ENCODE data around the gene EPB41.
"Not testable (repeated sequence)": the region's sequence is repeated elsewhere in the genome, so short reads cannot be mapped to it uniquely, and the experiment has no call there.

EPB41 gene

GRCh38 chr1:28914228-28915030 is at the start of gene EPB41:
EPB41 (plus strand) TSS chr1:28914569; CDS start chr1:28987438, 72,869 bp downstream.
- peak; percentile 87 for DNase-seq

DNA sequence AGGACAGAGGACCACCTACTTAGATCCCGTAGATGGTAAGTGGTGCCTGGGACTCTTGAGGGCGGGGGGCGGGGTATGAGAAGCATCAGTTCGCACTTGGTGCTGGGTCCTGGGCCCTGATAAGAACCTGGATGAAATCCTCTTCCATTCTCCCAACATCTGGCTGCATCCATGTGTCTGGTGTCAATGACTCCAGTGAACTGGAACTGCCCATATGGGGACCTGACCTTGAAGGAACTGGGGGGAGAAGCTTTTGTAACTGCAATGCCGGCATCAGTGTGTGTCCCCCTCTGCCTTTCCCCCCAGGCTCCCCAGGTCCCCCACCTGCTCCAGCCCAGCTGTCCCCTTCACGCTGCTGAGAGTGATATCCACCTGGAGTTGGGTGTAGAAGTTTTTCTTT is 49.7 kb upstream of the EPB41 start:
- DNase-seq: no peak

- no peak for DNase-seq
Observed at GRCh38 chr1:28865997-28866650, 48.2 kb upstream of the EPB41 start.

GRCh38 chr1:28867850-28868249 is 46.5 kb upstream of the EPB41 start:
- no peak for DNase-seq

DNA sequence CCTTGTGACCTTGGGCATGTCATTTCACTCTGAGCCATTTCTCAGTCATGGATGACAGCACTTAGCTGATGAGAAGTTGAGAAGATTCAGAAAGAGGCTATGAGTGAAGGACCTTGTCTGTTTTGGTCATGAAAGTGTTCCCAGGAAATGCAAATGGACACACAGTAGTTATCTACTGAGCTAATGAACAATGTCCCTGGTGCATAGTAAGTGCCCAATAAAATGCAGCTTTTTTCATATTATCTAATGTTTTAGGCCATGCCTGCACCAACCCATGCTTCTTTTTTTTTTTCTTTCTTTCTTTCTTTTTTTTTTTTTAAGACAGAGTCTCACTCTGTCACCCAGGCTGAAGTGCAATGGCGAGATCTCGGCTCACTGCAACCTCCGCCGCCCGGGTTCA is 44.4 kb upstream of the EPB41 start:
- no peak for DNase-seq

DNA sequence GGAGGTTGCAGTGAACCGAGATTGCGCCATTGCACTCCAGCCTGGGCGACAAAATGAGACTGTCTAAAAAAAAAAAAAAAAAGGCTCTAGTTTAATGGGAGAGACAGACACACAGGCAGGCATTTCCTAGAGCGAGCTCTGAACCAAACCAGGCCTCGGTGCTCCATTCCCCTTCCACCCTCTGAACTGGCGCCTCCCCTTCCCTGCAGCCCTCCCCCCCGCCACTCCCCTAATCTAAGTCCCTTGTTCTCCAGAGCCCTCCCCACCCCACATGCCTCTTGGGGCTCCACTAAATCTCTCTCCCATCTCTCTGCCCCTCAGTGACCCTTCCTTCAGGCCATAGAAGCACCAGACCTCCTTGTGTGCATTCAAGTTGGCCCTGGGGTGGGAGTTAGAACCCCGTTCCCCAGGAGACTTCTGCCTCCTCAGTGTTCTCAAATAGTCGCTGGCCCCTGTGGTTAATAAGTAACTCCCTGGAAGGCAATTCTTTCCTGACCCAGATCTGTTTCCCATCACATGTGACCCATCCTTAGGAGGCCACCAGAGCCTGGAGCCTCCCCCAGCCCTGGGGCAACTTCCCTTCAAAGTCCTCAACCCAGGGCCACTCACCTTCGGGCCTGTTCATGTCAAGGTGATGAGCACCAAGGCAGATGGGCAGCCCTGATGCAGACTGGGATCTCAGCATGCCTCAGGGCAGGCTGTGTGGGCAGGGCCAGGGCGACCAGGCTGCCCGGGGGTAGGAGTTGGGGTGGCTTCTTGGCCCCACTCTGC is 42.6 kb upstream of the EPB41 start:
- no peak for DNase-seq

GRCh38 chr1:28875134-28875533 is 39.2 kb upstream of the EPB41 start:
- DNase-seq: not testable (repeated sequence)

DNA sequence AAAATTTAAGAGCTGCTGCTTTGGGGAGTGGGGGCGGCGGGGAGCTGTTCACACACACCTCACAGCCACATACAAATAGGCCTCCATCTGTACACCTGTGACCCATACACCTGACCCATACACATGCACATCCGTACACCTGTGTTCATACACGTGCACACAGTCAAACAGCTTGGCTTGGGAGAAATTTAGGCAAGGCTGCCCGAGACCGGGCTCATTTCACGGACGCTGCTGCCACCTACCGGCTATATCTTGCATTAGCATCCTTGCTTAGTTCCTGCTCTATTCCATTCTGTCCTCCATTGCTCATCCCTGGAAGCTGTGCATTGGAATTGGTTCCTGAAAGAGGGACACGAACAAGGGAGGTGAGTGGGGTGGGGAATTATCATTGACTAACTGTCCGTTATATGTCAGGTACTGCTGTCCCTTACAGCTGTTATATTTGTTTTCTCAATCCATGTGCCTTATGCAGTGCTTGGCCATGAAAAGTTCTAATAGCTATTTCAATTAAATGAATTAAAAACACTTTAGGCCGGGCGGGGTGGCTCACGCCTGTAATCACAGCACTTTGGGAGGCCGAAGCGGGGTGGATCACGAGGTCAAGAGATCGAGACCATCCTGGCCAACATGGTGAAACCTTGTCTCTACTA is 37.1 kb upstream of the EPB41 start:
- peak; percentile 62 for DNase-seq

DNA sequence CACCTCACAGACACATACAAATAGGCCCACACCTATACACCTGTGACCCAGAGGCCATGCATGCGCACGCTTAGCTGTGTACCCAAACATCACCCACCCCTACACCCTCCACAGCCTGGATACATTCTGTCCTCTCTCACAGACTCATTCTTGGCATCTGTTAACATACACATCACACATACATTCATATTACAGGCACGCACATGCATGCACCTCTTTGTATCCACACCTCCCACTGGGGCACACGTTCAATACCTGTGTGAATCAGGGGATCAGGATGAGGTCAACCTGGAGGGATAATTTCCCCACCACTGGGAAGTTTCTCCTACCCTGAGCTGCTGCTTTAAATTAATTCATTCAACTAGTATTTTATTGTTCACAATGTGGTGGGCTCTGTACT is 35.6 kb upstream of the EPB41 start:
- no peak for DNase-seq

- DNase-seq: peak; percentile 69
Observed at GRCh38 chr1:28882009-28882628, 32.2 kb upstream of the EPB41 start.

DNA sequence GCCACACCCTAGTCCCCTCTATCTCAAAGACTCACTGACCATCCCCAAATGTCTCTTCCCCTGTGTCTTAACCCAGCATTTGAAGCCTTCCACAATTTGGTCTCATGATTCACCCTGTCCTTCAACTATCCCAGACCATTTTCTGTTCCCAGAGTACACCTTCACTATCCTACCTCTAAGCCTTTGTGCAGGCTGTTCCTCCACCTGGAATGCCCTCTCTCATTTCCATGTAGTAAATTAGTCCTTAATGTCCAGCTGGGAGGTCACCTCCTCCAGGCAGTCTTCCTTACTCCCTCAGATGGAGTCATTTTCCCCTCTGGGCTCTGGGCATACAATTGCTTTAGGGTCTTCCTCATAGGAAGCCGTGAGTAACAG is 31.1 kb upstream of the EPB41 start:
- no peak for DNase-seq

GRCh38 chr1:28885472-28885877 is 28.9 kb upstream of the EPB41 start:
- no peak for DNase-seq

DNA sequence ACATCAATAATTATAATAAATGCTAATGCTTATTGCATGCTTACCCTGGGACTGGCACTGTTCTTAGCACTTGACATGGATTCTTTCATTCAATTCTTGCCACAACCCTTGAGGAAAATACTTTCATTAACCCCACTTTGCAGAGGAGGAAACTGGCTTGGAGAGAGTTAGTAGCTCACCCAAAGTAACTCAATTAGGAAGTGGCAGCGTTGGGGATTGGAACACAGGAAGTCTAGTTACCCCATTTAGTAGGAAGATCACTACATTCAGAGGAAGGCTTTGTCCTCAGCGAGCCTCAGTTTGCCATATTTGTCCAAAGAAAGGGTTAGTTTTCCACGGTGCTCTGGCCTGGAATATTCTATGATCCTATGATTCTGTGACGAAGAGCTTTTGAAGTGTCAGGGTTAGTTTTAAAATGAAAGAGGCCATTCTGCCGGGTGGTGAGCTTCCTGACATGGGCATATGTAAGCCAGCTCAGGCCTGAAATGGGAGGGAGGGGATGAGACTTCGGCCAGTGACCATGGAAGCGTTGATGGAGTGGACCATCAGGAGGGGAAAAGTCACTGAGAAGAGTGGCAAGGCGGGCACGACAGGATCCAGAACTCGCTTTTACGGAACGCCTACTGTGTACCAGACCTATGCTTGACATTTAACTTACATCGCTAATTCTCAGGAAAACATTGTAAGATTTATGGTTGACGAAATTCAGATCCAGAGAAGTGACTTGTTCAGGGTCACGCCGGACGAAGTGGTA is 28.2 kb upstream of the EPB41 start:
- no peak for DNase-seq

GRCh38 chr1:28886731-28887418 is 27.5 kb upstream of the EPB41 start:
- peak; percentile 87 for DNase-seq

- DNase-seq: peak; percentile 49
Observed at GRCh38 chr1:28887419-28887834, 26.9 kb upstream of the EPB41 start.

DNA sequence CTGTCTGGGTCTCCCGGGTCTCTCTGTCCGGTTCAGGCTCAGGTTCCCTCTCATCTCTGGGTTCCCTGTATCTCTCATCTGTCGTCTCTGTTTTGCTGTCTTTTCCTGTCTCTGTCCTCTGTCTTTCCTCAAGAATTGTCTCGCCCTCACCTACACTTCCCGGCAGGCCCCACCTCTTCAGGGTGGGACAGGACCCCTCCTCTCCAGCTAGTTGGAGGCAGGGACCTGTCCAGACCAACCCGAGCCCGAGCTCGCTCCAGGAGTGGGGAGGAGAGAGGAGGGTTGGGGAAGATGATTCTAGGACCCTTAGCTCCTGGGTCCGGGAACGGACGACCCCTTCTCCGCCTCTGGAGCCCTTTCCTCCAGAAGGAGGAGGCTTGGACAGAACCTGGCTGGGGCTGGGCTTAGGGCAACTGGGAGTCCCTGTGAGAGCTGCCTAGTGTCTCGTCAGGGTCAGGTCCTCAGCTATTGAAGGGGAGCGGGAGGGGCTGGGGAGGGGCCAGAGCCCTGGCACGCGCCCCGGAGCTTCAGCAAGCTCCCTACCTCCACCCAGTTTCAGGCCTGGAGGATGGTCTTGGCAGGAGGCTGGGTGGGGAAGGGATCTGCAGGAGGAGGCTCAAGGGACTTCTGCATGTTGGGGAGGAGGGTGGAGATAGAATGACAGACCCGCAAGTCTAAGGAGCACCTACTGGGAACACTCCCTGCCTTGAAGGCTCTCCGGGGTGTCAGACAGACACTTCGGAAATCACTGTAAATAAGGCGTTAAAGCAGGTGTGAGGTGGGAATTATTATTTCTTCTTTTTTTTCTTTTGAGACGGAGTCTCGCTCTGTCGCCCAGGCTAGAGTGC is 26.3 kb upstream of the EPB41 start:
- DNase-seq: no peak

DNA sequence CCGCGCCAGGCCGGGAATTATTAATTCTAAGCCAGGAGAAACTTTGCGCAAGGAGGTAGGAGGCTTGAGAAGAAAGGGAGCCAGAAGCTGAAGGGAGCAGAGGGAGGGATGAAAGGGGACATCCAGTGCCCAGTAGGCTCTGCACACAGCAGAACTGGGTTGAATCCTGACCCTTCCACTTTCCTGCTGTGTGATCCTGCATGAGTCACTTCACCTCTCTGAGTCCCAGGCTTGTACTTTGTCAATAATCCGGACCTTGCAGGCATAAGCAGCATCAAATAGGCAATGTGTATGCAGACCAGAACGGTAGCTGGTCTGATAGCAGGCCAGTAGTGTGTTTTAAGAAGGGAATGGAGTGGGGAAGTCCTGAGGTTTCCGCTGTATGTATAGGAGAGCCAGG is 25.5 kb upstream of the EPB41 start:
- DNase-seq: no peak

DNA sequence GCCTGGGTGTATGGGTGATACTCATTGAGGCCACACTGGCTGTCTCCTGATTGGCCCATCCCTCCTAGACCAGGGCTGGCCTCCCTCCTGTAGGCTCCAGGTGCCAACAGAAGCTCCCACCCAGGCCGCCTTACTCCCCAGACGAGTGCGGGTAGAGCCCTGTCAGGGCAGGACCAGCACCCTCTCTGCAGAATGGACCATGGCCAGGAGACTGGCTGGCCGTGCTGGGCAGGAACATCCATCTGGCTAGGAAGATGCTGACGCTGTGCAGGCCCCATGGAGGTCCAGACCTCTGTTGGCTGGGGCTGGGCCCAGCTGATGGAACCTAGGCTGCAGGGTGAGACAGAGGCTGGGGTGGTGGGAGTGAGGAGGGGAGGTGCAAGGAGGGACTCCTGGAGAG is 25.0 kb upstream of the EPB41 start:
- no peak for DNase-seq

DNA sequence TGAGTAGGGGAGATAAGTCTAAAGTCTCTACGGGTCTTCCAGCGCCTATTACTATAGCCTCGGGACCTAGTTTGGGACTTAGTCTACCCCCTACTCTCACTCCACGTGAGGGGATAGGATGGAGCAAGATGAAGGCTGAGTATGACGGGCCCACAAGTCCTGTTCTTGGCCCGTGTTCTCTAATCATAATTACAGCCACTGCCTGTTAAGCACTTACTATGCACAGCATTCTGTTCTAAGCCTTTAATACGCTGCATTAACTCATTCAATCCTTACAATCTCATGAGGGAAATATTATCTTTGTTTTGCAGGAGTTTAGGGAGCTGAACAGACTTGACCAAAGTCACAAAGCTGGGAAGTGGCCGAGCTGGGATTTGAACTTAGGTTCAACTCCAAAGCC is 23.9 kb upstream of the EPB41 start:
- DNase-seq: no peak

DNA sequence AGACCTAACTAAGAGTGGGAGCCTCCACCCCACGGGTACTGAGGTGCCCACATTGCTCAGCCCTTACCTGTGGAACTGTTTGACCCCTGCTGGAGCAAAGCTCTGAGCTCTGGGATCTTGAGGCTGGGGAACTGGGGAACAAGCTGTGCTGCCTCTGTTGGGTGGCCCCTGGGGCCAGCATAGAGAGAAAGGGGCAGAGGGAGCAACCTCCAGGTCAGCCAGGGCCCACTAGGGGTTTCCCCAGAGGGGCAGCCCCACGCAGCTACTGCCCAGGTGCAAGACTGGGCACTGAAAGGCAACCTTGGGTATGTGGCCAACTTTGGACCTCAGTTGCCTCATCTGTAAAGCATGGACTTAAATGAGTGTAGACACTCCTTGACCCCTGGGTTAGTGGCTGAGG is 23.5 kb upstream of the EPB41 start:
- no peak for DNase-seq
